Stimulated activated CD4-positive, alpha-beta T cell treated with anti-CD3 and anti-CD28 coated beads, TNF-alpha, amount 100 ng/mL, for 48 hours (primary cell): Measurements from ENCODE around the gene ANKS1B.
"Not testable (repeated sequence)": the region's sequence is repeated elsewhere in the genome, so short reads cannot be mapped to it uniquely, and the experiment has no call there.

Experiments used
- DNase-seq, 3 donors: peaks; one replicate each; pipeline ENCODE4 v3.0.0-alpha.2; 2020; ENCODE audit warnings: low read depth in 3 of 3

The ANKS1B gene

DNA sequence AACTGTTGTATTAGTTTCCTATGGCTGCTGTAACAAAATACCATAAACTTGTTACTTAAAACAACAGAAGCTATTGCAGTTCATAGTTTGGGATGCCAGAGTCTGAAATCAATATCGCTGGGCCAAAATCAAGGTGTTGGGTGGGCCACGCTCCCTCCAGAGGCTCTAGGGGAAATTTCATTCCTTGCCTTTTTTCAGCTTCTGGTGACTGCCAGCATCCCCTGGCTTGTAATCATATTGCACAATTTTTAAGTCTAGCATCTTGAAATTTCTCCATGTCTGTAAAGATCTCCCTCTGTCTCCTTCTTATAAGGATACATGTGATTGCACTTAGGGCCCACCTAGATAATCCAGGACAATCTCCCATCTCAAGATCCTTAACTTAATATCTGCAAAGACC, 386.0 kb downstream of the ANKS1B start:
- DNase-seq, result no peak

GRCh38 chr12:99596762-99597161, 388.0 kb downstream of the ANKS1B start:
- DNase-seq, result no peak

- DNase-seq, result not testable (repeated sequence)
Observed at GRCh38 chr12:99577125-99577524, 407.6 kb downstream of the ANKS1B start.

DNA sequence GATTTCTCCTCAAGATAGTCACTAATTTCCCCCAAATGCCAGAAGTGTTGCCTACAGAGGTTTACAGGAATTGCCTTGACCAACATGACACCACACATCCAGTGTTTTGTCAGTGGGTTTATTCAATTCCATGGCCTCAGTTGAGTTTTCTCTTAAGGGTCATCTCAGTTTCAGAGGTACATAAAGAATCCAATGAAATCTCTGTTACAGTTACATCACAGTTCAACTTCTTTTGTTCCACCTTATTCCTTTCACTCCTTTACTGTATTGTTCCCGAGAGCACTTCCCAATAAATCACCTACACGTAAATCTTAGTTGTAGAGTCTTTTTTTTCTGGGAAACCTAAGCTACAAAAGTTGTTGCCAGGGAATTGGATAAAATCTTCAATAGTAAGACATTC, 410.8 kb downstream of the ANKS1B start:
- DNase-seq, result no peak

GRCh38 chr12:99567072-99567471, 417.7 kb downstream of the ANKS1B start:
- no peak for DNase-seq

DNA sequence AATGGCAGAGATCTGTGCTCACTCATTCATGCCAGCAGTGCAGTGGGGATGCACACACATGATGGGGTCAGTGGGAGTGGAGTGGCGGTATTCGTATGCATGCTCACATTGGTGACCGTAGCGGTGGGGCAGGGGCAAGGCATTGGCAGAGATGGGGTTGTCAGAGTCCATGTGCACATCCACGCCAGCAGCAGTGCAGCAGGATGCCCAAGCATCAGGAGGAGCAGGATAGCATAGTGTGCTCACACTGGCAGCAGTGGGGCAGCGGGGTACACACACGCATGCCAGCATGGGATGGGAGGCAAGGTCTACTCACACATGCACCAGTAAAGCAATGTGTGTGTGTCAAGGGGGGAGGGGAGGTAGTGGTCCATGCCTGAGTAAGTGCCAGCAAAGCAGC, 426.6 kb downstream of the ANKS1B start:
- no peak for DNase-seq

DNA sequence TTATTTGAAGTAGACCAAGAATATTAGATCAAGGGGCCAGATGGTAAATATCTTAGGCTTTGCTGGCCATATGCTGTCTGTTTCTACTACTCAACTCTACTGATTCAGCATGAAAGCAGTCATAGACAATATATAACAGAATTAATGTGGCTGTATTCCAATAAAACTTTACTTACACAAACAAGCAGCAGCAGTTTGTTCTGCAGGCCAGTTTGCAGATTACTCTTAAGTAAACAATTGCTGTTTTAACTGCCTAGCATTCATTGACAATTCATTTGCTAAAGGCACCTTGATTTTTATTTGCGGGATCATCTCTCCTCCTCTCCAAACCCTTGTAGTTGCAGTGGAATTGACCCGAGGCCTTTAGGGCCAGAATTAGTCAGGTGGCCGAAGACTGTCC, 431.3 kb downstream of the ANKS1B start:
- no peak for DNase-seq

- no peak for DNase-seq
Observed at GRCh38 chr12:99552022-99552421, 432.7 kb downstream of the ANKS1B start.

GRCh38 chr12:99549651-99550050, 435.1 kb downstream of the ANKS1B start:
- DNase-seq, result no peak

GRCh38 chr12:99549196-99549595, 435.5 kb downstream of the ANKS1B start:
- no peak for DNase-seq

DNA sequence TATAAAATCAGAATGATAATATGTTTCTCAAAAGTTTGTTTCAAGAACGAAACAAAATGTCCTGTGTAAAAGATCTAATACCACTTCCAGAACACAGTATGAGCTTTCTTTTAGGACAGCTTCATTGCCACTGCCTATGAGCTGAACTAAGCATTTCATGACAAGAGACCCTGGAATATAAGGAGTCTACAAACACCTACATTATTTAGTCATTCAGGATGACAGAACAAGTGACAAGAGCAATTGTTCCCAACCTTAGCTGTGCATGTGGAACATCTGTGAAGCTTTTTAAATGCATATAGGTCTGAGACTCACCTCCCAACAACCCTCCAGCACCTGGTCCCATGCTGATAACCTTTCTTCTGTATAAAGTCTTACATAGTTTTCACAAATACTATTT, 440.3 kb downstream of the ANKS1B start:
- DNase-seq, result no peak

- DNase-seq, result no peak
Observed at GRCh38 chr12:99529966-99530365, 454.8 kb downstream of the ANKS1B start.

GRCh38 chr12:99528478-99528877, 456.3 kb downstream of the ANKS1B start:
- no peak for DNase-seq

DNA sequence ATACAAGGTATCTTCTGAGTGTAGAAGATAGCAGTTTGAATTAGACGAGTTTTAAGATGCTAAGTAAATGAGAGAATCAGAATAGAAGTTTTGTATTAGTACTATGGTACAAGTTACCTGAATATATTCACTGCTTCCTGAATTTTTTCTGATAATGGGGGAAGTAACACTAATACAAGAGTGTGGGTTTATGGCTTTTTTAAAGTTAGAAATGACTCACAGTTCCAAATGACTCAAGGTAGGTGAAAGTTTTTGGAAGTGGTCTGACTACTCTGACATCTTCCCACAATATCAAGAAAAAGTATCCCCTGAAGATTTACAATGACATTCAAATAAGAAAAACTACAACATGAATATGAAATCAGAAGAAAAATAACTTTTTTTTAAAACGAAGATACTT, 460.9 kb downstream of the ANKS1B start:
- no peak for DNase-seq

GRCh38 chr12:99522456-99522855, 462.3 kb downstream of the ANKS1B start:
- no peak for DNase-seq

DNA sequence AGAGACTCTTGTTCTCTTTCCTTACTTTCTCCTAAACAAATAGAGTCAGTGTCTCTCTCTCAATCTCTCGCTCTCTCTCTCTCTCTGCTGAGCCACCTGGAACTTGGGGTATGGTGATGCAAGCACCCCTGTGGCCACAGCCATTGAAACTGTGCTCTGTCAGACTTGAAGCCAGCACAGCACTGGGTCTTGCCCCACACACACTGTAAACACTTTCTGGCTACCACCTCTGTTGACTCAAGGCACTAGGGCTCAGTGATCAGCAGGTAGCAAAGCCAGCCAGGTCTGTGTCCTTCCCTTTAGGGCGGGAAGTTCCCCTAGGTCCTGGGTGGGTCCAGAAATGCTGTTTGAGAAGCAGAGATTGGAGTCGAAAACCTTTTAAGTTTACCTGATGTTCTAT, 463.1 kb downstream of the ANKS1B start:
- no peak for DNase-seq

GRCh38 chr12:99513066-99513465, 471.7 kb downstream of the ANKS1B start:
- no peak for DNase-seq

GRCh38 chr12:99505805-99506204, 478.9 kb downstream of the ANKS1B start:
- DNase-seq, result no peak

DNA sequence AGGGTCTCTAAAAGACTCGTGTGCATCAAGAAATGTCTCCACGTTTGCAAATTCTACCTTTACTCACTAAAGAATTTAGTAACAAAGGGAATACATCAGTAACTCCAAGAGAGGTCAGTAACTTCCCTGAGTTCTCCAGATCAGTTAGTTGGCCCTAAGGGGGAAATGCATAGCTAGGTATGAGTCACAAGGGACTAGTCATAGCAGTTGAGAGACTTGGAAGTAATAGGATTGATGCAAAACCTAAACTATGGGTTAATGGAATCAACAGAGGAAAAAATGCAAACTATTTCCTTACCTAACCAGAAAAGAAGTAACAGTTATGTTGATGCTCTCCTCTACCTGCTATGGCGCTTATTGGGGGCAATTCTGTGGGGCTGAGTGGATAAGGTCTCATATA, 486.0 kb downstream of the ANKS1B start:
- no peak for DNase-seq

GRCh38 chr12:99495799-99496198, 488.9 kb downstream of the ANKS1B start:
- no peak for DNase-seq

GRCh38 chr12:99493197-99493596, 491.5 kb downstream of the ANKS1B start:
- no peak for DNase-seq

- DNase-seq, result no peak
Observed at GRCh38 chr12:99486277-99486676, 498.5 kb downstream of the ANKS1B start.

DNA sequence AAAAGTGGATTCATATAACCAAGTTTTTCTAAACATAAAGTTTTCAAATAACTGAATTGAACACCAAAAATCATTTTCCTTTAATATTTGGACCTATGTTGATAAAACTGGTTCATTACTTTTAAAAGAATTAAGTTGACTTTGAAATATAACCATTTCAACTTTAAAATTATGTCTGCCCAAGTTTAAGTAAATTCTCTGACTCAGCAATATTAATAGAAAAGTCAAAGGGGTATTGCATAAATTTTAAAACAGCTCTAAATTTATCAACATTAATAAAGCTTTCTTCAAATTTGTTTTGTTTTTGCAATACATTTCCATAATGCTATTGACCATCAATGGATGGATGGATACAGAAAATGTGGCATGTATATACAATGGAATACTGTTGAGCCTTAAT, 505.6 kb downstream of the ANKS1B start:
- no peak for DNase-seq

DNA sequence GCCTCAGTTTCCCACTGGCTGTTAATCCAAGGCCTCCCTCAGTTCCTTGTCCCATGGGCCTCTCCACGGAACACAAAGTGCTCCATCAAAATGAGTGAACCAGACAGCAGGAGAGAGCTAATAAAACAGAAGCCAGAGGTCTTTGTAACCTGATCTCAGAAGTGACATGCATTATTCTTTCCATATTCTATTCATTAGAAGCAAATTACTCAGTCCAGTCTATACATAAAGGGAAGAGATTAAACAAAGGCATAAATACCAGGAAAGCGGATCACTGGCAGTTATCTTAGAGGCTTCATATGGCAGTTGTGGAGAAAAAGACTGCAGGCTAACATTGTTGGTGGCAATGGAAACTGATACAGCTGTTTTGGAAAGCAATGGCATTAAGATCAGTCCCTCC, 507.8 kb downstream of the ANKS1B start:
- no peak for DNase-seq
